ENCODE data around the gene PDE8B. TPM values are rescaled to one million over a fixed set of nuclear protein-coding genes. Genes with fewer than 3 reads are reported as not detected.

PDE8B gene
- total RNA-seq, 1 donor from 2014 or later: 2.6 TPM

DNA sequence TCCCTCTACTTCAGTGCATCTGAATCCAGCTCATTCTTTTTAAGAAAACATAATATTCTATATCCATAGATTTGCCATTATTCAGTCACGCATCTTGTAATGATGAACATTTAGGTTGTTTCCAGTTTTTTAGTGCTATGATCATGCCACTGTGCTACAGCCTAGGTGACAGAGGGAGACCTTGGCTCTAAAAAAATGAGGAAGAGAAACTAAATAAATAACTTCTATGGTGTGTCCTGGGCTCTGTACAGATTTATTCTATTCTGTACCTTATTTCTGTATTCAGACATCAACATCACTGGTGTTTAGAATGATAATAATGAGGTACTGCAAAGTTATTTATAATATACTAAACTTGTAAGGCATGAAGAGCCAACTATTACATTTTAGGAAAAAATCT, 45.9 kb downstream of the PDE8B start:
- Mint-ChIP-seq H3K27me3 (peaks cover 20% of the 10 kb centered on the region), H3K4me3 (ENCODE audit: low read depth) (no peak overlapping the region)

GRCh38 chr5:77258652-77259051, 48.2 kb downstream of the PDE8B start:
- Mint-ChIP-seq H3K36me3 (ENCODE audit: insufficient read depth) (no peaks in the 10 kb centered on the region), H3K9me3 (ENCODE audit: low read depth) (no peaks in the 10 kb centered on the region), H3K4me3 (ENCODE audit: low read depth) (no peak overlapping the region), H3K27ac (no peak overlapping the region), H3K27me3 (peaks cover 11% of the 10 kb centered on the region), H3K4me1 (ENCODE audit: low read depth) (peaks cover 4% of the 10 kb centered on the region)
- TF ChIP-seq, protein P1, sequence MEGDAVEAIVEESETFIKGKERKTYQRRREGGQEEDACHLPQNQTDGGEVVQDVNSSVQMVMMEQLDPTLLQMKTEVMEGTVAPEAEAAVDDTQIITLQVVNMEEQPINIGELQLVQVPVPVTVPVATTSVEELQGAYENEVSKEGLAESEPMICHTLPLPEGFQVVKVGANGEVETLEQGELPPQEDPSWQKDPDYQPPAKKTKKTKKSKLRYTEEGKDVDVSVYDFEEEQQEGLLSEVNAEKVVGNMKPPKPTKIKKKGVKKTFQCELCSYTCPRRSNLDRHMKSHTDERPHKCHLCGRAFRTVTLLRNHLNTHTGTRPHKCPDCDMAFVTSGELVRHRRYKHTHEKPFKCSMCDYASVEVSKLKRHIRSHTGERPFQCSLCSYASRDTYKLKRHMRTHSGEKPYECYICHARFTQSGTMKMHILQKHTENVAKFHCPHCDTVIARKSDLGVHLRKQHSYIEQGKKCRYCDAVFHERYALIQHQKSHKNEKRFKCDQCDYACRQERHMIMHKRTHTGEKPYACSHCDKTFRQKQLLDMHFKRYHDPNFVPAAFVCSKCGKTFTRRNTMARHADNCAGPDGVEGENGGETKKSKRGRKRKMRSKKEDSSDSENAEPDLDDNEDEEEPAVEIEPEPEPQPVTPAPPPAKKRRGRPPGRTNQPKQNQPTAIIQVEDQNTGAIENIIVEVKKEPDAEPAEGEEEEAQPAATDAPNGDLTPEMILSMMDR (IDR thresholded peaks at IDR 0.05; ENCODE audit: unreplicated experiment): no peak
- no peak for DNase-seq (ENCODE audit: low spot score, unreplicated experiment)

More for the DNA sequence above, 45.9 kb downstream of the PDE8B start:
- Mint-ChIP-seq H3K9me3 (ENCODE audit: low read depth) (no peaks in the 10 kb centered on the region), H3K4me1 (ENCODE audit: low read depth) (peaks cover 11% of the 10 kb centered on the region), H3K27ac (no peak overlapping the region), H3K36me3 (ENCODE audit: insufficient read depth) (no peaks in the 10 kb centered on the region)
- TF ChIP-seq, protein P1 (IDR thresholded peaks at IDR 0.05; ENCODE audit: unreplicated experiment): no peak
- no peak for DNase-seq (ENCODE audit: low spot score, unreplicated experiment)

DNA sequence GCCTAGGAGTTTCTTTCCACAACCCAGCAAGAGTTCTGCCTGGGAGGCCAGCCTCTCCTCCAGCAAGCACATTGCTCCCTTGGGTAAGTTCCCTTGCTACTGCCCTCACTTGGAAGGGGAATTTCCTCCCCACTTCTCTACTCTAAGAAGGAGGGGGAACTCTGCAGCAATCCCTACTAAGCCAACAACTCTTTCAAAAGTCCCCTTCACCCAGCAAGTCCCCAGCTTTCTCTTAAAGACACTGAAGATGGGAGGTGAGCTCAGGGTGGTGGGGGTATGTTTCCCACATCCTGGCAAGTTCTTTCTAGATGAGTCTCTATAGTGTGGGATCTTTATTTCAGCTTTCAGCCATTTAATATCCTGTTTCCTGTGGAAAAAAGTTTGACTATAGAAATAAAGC, 49.0 kb downstream of the PDE8B start:
- H3K36me3 Mint-ChIP-seq (ENCODE audit: insufficient read depth): no peaks in the 10 kb centered on the region
- peaks cover 2% of the 10 kb centered on the region for H3K4me1 Mint-ChIP-seq (ENCODE audit: low read depth)
- DNase-seq (ENCODE audit: low spot score, unreplicated experiment): no peak
- H3K27ac Mint-ChIP-seq: no peak overlapping the region
- no peak overlapping the region for H3K4me3 Mint-ChIP-seq (ENCODE audit: low read depth)
- no peaks in the 10 kb centered on the region for H3K9me3 Mint-ChIP-seq (ENCODE audit: low read depth)
- TF ChIP-seq, protein P1 (IDR thresholded peaks at IDR 0.05; ENCODE audit: unreplicated experiment): no peak
- peaks cover 11% of the 10 kb centered on the region for H3K27me3 Mint-ChIP-seq

- no peak for DNase-seq (ENCODE audit: low spot score, unreplicated experiment)
- H3K9me3 Mint-ChIP-seq (ENCODE audit: low read depth): no peaks in the 10 kb centered on the region
- H3K27ac Mint-ChIP-seq: no peak overlapping the region
- no peaks in the 10 kb centered on the region for H3K36me3 Mint-ChIP-seq (ENCODE audit: insufficient read depth)
- H3K4me1 Mint-ChIP-seq (ENCODE audit: low read depth): peaks cover 2% of the 10 kb centered on the region
- no peak overlapping the region for H3K4me3 Mint-ChIP-seq (ENCODE audit: low read depth)
- TF ChIP-seq, protein P1 (IDR thresholded peaks at IDR 0.05; ENCODE audit: unreplicated experiment): no peak
- peaks cover 5% of the 10 kb centered on the region for H3K27me3 Mint-ChIP-seq
Observed at GRCh38 chr5:77262697-77263096, 52.2 kb downstream of the PDE8B start.

- no peaks in the 10 kb centered on the region for H3K36me3 Mint-ChIP-seq (ENCODE audit: insufficient read depth)
- no peak overlapping the region for H3K27ac Mint-ChIP-seq
- TF ChIP-seq, protein P1 (IDR thresholded peaks at IDR 0.05; ENCODE audit: unreplicated experiment): no peak
- no peaks in the 10 kb centered on the region for H3K4me1 Mint-ChIP-seq (ENCODE audit: low read depth)
- no peak for DNase-seq (ENCODE audit: low spot score, unreplicated experiment)
- peaks cover 12% of the 10 kb centered on the region for H3K9me3 Mint-ChIP-seq (ENCODE audit: low read depth)
- H3K27me3 Mint-ChIP-seq: peaks cover 2% of the 10 kb centered on the region
- no peak overlapping the region for H3K4me3 Mint-ChIP-seq (ENCODE audit: low read depth)
Observed at GRCh38 chr5:77266291-77266690, 55.8 kb downstream of the PDE8B start.
